HG02840 (cell line): ENCODE results near the gene TMEM9.

Source experiments
- ATAC-seq: cut with Tn5 transposase; IDR thresholded peaks from one replicate; pipeline ENCODE4 v1.9.1; 2021; ENCODE audit warnings: mild to moderate bottlenecking, moderate library complexity, moderate number of reproducible peaks; ENCODE audit not compliant: unreplicated experiment, low FRiP score

TMEM9 gene

GRCh38 chr1:201088901-201089525 lies 65.3 kb downstream of the TMEM9 start:
- no peak for ATAC-seq

GRCh38 chr1:201088395-201088794 lies 65.9 kb downstream of the TMEM9 start:
- ATAC-seq, result no peak

- ATAC-seq, result no peak
These were observed 68.2 kb downstream of the TMEM9 start for GRCh38 chr1:201085902-201086735.
